Mucosa of gallbladder (tissue), 1 donor: ENCODE measurements around the gene PHACTR3. TPM values are rescaled to one million over a fixed set of nuclear protein-coding genes. Genes with fewer than 3 reads are reported as not detected.
"Not testable (repeated sequence)": the region's sequence is repeated elsewhere in the genome, so short reads cannot be mapped to it uniquely, and the experiment has no call there.

ENCODE experiments used
- DNase-seq: peaks from one replicate; pipeline ENCODE4 v3.0.0-alpha.2; 2020; ENCODE audit warnings: low spot score
- total RNA-seq: library from RNA; stranded (reverse); gene quantifications from one replicate; pipeline ENCODE4 v1.2.1, GENCODE V29; 2021
- donor health status: DM: no; HTN: no; CAD: no.

Gene PHACTR3
- total RNA-seq, 1 donor from 2014 or later, result 6.9 TPM

- DNase-seq, result no peak
These were observed 224.0 kb downstream of the PHACTR3 start for GRCh38 chr20:59828125-59829053.

- no peak for DNase-seq
These were observed 224.9 kb downstream of the PHACTR3 start for GRCh38 chr20:59829054-59829785.

GRCh38 chr20:59829786-59830664, 225.7 kb downstream of the PHACTR3 start:
- DNase-seq, result no peak

GRCh38 chr20:59830665-59831023, 226.3 kb downstream of the PHACTR3 start:
- DNase-seq, result no peak

GRCh38 chr20:59831024-59831915, 226.9 kb downstream of the PHACTR3 start:
- DNase-seq, result peak; percentile 85

- no peak for DNase-seq
These were observed 227.6 kb downstream of the PHACTR3 start for GRCh38 chr20:59831916-59832270.

GRCh38 chr20:59832406-59833363, 228.3 kb downstream of the PHACTR3 start:
- DNase-seq, result no peak

- no peak for DNase-seq
These were observed 230.7 kb downstream of the PHACTR3 start for GRCh38 chr20:59835057-59835447.

GRCh38 chr20:59835448-59836395, 231.4 kb downstream of the PHACTR3 start:
- peak; percentile 44 for DNase-seq

GRCh38 chr20:59836767-59837166, 232.4 kb downstream of the PHACTR3 start:
- no peak for DNase-seq

GRCh38 chr20:59837623-59838394, 233.5 kb downstream of the PHACTR3 start:
- DNase-seq, result no peak

- no peak for DNase-seq
These were observed 235.1 kb downstream of the PHACTR3 start for GRCh38 chr20:59839400-59839799.

- no peak for DNase-seq
These were observed 241.1 kb downstream of the PHACTR3 start for GRCh38 chr20:59845472-59845871.

GRCh38 chr20:59848182-59848581, 243.8 kb downstream of the PHACTR3 start:
- no peak for DNase-seq

GRCh38 chr20:59850018-59850641, 245.8 kb downstream of the PHACTR3 start:
- no peak for DNase-seq

- not testable (repeated sequence) for DNase-seq
These were observed 252.2 kb downstream of the PHACTR3 start for GRCh38 chr20:59856526-59856925.

GRCh38 chr20:59856941-59857340, 252.6 kb downstream of the PHACTR3 start:
- DNase-seq, result not testable (repeated sequence)
